Neuronal stem cell (in vitro differentiated cells): Measurements from ENCODE around the gene SLCO2A1.

Experiments used
- DNase-seq: peaks from one replicate; pipeline ENCODE4 v3.0.0-alpha.2; 2013; ENCODE audit warnings: low spot score
- H2AFZ ChIP-seq: one replicate; pipeline ENCODE4 v1.6.1; 2013; ENCODE audit warnings: mild to moderate bottlenecking, low read length, inconsistent platforms
- H2AK5ac ChIP-seq: 2 replicates; pipeline ENCODE4 v1.6.1; 2013; ENCODE audit warnings: low read depth, mild to moderate bottlenecking, inconsistent platforms, low read length, moderate library complexity, mixed read lengths
- H2BK120ac ChIP-seq: 2 replicates; pipeline ENCODE4 v1.6.1; 2013; ENCODE audit warnings: low read depth, mild to moderate bottlenecking, inconsistent platforms, low read length, moderate library complexity, mixed read lengths
- H2BK12ac ChIP-seq: one replicate; pipeline ENCODE4 v1.6.1; 2013; ENCODE audit warnings: low read length, inconsistent platforms
- H2BK15ac ChIP-seq: 2 replicates; pipeline ENCODE4 v1.6.1; 2013; ENCODE audit warnings: mild to moderate bottlenecking, low read length, inconsistent platforms, mixed read lengths
- H2BK5ac ChIP-seq: one replicate; pipeline ENCODE4 v1.6.1; 2013; ENCODE audit warnings: inconsistent platforms, mild to moderate bottlenecking, low read length, moderate library complexity
- H3K14ac ChIP-seq: one replicate; pipeline ENCODE4 v1.6.1; 2013; ENCODE audit warnings: low read length, inconsistent platforms
- H3K18ac ChIP-seq: 2 replicates; pipeline ENCODE4 v1.6.1; 2013; ENCODE audit warnings: low read length, inconsistent platforms
- H3K23ac ChIP-seq: 2 replicates; pipeline ENCODE4 v1.6.1; 2013; ENCODE audit warnings: low read depth, mild to moderate bottlenecking, mixed read lengths, low read length, inconsistent platforms; ENCODE audit not compliant: poor library complexity
- H3K27ac ChIP-seq: replicated peaks from 3 replicates; pipeline ENCODE4 v1.5.1; 2013; ENCODE audit warnings: low read length, inconsistent platforms
- H3K27me3 ChIP-seq, 3 experiments: 2 replicates each; pipeline ENCODE4 v1.6.1; 2013; ENCODE audit warnings: low read length in 3 of 3, mild to moderate bottlenecking in 2 of 3, inconsistent platforms in 1 of 3, low read depth in 1 of 3, mixed read lengths in 1 of 3, moderate library complexity in 1 of 3; ENCODE audit not compliant: control insufficient read depth in 3 of 3, insufficient read depth in 3 of 3
- H3K36me3 ChIP-seq, 2 donors: replicated peaks in 1 of 2; 2 replicates each; pipeline ENCODE4 v1.6.1; 2013; ENCODE audit warnings: low read length in 2 of 2; ENCODE audit not compliant: control insufficient read depth in 2 of 2, insufficient read depth in 2 of 2
- H3K4ac ChIP-seq: 2 replicates; pipeline ENCODE4 v1.6.1; 2013; ENCODE audit warnings: inconsistent platforms, mild to moderate bottlenecking, low read length, moderate library complexity
- H3K4me1 ChIP-seq, 2 donors: 1 replicate in 1 of 2; 2 replicates in 1 of 2; pipeline ENCODE4 v1.6.1; 2013; ENCODE audit warnings: low read length in 2 of 2, low read depth in 1 of 2; ENCODE audit not compliant: control insufficient read depth in 2 of 2, insufficient read depth in 1 of 2
- H3K4me2 ChIP-seq: one replicate; pipeline ENCODE4 v1.6.1; 2013; ENCODE audit warnings: mild to moderate bottlenecking, low read length, inconsistent platforms; ENCODE audit not compliant: insufficient read depth, poor library complexity, severe bottlenecking
- H3K4me3 ChIP-seq, 2 donors: 2 replicates each; pipeline ENCODE4 v1.5.1; 2013; ENCODE audit warnings: low read length in 2 of 2, mild to moderate bottlenecking in 2 of 2, inconsistent platforms in 1 of 2, moderate library complexity in 1 of 2
- H3K79me1 ChIP-seq: one replicate; pipeline ENCODE4 v1.6.1; 2013; ENCODE audit warnings: low read depth, mild to moderate bottlenecking, inconsistent platforms, low read length, moderate library complexity
- H3K9ac ChIP-seq: one replicate; pipeline ENCODE4 v1.6.1; 2013; ENCODE audit warnings: mild to moderate bottlenecking, low read depth, low read length, inconsistent platforms; ENCODE audit not compliant: poor library complexity
- H3K9me3 ChIP-seq, 2 donors: replicated peaks in 1 of 2; 2 replicates each; pipeline versions ENCODE3 to v1.6.1; 2013; ENCODE audit warnings: low read length in 2 of 2, mild to moderate bottlenecking in 2 of 2, inconsistent platforms in 1 of 2, low read depth in 1 of 2, mixed read lengths in 1 of 2, moderate library complexity in 1 of 2; ENCODE audit not compliant: control insufficient read depth in 2 of 2, insufficient read depth in 1 of 2
- H4K8ac ChIP-seq: one replicate; pipeline ENCODE4 v1.6.1; 2013; ENCODE audit warnings: low read depth, mild to moderate bottlenecking, inconsistent platforms, low read length, moderate library complexity
- H4K91ac ChIP-seq: one replicate; pipeline ENCODE4 v1.6.1; 2013; ENCODE audit warnings: low read length, low read depth, mild to moderate bottlenecking, inconsistent platforms; ENCODE audit not compliant: poor library complexity
- WGBS, 2 donors: extraction: QIAGEN DNeasy Blood & Tissue Kit; methylation state at CpG; one replicate each; pipeline ENCODE4 v1.1.7; 2013; ENCODE audit warnings: missing lambda C conversion rate in 2 of 2, mixed read lengths in 1 of 2; ENCODE audit not compliant: insufficient read length in 2 of 2, insufficient replicate concordance in 1 of 2; ENCODE audit errors: extremely low coverage in 2 of 2; 5-methylcytosine and 5-hydroxymethylcytosine counted together

SLCO2A1 gene

DNA sequence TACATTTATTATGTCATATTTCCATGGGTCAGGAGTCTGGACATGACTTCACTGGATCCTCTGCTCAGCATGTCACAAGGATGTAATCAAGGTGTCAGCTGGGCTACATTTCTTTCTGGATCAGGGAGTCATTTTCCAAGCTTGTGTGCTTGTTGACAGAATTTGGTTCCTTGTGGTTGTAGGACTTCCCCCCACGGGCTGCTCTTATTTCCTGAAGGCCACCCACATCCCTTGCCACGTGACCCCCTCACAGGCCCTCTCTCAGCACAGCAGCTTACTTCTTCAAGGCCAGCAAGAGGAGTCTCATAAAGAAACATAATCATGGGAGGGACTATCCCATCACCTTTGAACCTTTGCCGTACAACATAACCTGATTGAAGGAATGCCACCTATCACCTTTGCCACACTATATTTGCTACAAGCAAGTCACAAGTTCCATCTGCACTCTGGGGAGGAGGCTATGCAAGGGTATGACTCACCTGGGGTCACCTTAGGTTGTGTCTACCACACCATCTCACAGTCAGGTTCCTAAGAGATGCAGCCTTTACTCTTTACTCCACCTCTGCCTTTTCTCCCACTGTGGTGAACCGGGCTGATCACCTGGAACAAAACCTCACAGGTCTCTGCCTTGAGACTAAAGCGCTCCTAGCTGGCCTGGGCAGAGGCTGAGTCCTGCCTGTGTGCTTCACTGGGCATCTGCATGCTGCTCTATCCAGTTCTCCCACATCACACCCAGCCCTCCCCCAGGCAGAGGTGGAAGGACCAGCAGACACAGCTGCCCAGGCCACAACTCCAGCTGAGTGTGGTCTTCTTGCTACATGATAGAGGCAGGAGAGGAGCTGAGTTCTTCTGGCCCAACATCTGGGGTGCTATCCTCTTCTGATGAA is 147.5 kb downstream of the SLCO2A1 start:
- Histone ChIP-seq H2BK12ac (no peak overlapping the region), H3K4me3 (no peak overlapping the region)
- no CpG with 5 or more reads among the region's 5 CpGs for WGBS, 2 donors

DNA sequence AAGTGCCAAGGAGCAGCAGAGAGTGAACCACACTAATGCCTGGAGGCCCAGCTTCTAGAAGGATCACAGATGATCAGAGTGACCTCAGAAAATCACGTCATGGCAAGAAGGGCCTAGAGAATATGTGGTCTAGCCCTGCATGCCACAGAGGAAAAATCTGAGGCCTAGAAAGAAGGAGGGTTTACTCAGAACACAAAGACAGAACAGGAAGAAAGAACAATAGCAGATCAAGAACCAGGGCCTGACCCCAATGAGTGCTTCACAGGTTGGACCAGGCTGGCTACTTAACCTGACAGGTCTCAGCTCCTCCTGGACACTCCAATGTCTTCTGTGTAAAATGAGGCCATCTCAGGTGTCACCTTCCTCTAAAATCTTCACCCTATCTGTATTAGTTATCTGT is 148.2 kb downstream of the SLCO2A1 start:
- no peak overlapping the region for H3K4me2 ChIP-seq
- H3K9ac ChIP-seq, result no peak overlapping the region
- H3K4ac ChIP-seq, result no peak overlapping the region
- no peak overlapping the region for H3K23ac ChIP-seq
- H2BK15ac ChIP-seq, result no peak overlapping the region
- H2BK12ac ChIP-seq, result no peak overlapping the region
- H3K4me1 ChIP-seq, result no peaks in the 10 kb centered on the region
- no peaks in the 10 kb centered on the region for H3K36me3 ChIP-seq
- no peak overlapping the region for H4K91ac ChIP-seq
- no peak for DNase-seq
- no peak overlapping the region for H2BK5ac ChIP-seq
- peaks cover 0 to 5% of the 10 kb centered on the region in 2 donors for H3K9me3 ChIP-seq
- no CpG with 5 or more reads among the region's 1 CpG for WGBS, 2 donors
- H3K79me1 ChIP-seq, result peaks cover 2% of the 10 kb centered on the region
- no peak overlapping the region for H3K4me3 ChIP-seq
- no peak overlapping the region for H3K14ac ChIP-seq
- H3K27me3 ChIP-seq, result peaks cover 0 to 8% (median 0%) of the 10 kb centered on the region in 3 experiments
- H2BK120ac ChIP-seq, result no peak overlapping the region
- H3K27ac ChIP-seq, result no peak overlapping the region
- no peak overlapping the region for H3K18ac ChIP-seq
- H2AFZ ChIP-seq, result no peak overlapping the region
- H4K8ac ChIP-seq, result no peak overlapping the region
- no peak overlapping the region for H2AK5ac ChIP-seq

More for the DNA sequence above, 147.5 kb downstream of the SLCO2A1 start:
- Histone ChIP-seq H4K8ac (no peak overlapping the region), H3K9me3 (peaks cover 0 to 5% of the 10 kb centered on the region in 2 donors), H3K27ac (no peak overlapping the region), H2AK5ac (no peak overlapping the region), H3K27me3 (peaks cover 0 to 8% (median 0%) of the 10 kb centered on the region in 3 experiments), H2BK15ac (no peak overlapping the region), H2BK5ac (no peak overlapping the region), H2BK120ac (no peak overlapping the region), H3K79me1 (peaks cover 2% of the 10 kb centered on the region), H4K91ac (no peak overlapping the region), H3K18ac (no peak overlapping the region), H3K23ac (no peak overlapping the region), H3K9ac (no peak overlapping the region), H3K14ac (no peak overlapping the region), H3K4ac (no peak overlapping the region), H2AFZ (no peak overlapping the region), H3K4me2 (no peak overlapping the region), H3K36me3 (no peaks in the 10 kb centered on the region), H3K4me1 (peaks cover 0 to 2% of the 10 kb centered on the region in 2 donors)
- DNase-seq, result no peak

DNA sequence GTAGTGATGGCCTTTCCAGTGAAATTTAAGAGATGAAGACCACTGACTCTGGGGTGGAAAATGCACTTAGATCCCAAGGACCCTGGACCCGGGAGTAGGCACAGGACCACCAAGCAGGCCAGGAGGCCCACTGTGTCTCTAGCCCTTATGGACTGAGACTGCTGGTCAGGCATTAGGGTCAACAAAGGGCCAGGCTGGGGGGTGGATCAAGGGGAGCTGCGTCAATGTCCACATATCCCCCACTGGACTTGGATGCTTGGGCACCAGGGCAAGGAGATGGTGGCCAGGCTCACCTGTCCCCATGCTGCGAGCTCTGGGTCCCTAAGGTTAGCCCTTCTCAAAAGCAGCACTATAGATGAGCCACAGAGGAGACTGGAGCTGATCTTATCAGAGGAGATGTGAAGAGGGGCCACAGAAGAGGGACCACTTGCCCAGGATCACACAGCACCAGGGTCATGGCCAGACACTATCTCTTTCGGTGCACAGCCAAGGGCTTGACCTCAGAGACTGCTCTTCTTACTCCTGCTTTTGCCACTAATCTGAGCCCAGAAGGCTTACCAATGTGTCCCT is 148.8 kb downstream of the SLCO2A1 start:
- WGBS, 2 donors, result no CpG with 5 or more reads among the region's 4 CpGs
- Histone ChIP-seq H2AK5ac (no peak overlapping the region), H2BK12ac (no peak overlapping the region), H4K91ac (no peak overlapping the region), H2BK120ac (no peak overlapping the region), H3K9ac (no peak overlapping the region), H3K4me2 (no peak overlapping the region), H3K4ac (no peak overlapping the region), H4K8ac (no peak overlapping the region), H2BK15ac (no peak overlapping the region), H3K27me3 (peaks cover 0 to 6% (median 0%) of the 10 kb centered on the region in 3 experiments), H3K4me3 (no peak overlapping the region), H3K79me1 (peaks cover 2% of the 10 kb centered on the region), H3K4me1 (no peaks in the 10 kb centered on the region), H3K23ac (no peak overlapping the region), H2BK5ac (no peak overlapping the region), H3K18ac (no peak overlapping the region), H2AFZ (no peak overlapping the region), H3K36me3 (no peaks in the 10 kb centered on the region), H3K14ac (no peak overlapping the region), H3K9me3 (peaks cover 0 to 5% of the 10 kb centered on the region in 2 donors), H3K27ac (no peak overlapping the region)
- DNase-seq, result no peak

DNA sequence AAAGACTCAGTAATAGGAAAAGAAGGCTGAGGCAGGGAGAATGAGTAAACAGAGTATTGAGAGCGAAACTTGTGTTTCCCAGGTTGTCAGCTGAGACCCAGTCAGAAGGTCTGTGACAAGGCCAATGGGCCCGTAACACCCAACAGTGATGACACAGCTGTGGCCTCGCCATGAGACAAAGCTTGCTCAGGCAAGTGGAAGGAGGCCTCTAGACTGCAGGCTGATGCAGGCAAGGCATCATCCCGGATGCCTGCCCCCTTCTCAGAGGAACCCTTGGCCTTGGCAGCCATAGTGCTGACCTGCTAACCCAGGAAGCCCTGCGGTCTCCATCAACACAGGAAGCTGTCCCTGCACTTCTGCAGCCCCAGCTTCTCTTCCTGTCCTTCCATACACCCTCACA is 149.4 kb downstream of the SLCO2A1 start:
- Histone ChIP-seq H3K14ac (no peak overlapping the region), H3K4me3 (no peak overlapping the region), H3K4ac (no peak overlapping the region), H3K9ac (no peak overlapping the region), H2BK12ac (no peak overlapping the region), H3K36me3 (no peaks in the 10 kb centered on the region), H2AFZ (no peak overlapping the region), H2BK15ac (no peak overlapping the region), H4K91ac (no peak overlapping the region), H3K4me1 (no peaks in the 10 kb centered on the region), H2BK120ac (no peak overlapping the region), H3K79me1 (peaks cover 2% of the 10 kb centered on the region), H2BK5ac (no peak overlapping the region), H2AK5ac (no peak overlapping the region), H3K18ac (peak overlapping the region; percentile 16), H3K27me3 (peaks cover 0 to 10% (median 0%) of the 10 kb centered on the region in 3 experiments), H4K8ac (no peak overlapping the region), H3K4me2 (no peak overlapping the region), H3K23ac (peak overlapping the region; percentile 26), H3K9me3 (peaks cover 0 to 5% of the 10 kb centered on the region in 2 donors), H3K27ac (no peak overlapping the region)
- WGBS, 2 donors, result no CpG with 5 or more reads among the region's 5 CpGs
- DNase-seq, result no peak
